ENCODE data around the gene USO1. TPM values are rescaled to one million over a fixed set of nuclear protein-coding genes. Genes with fewer than 3 reads are reported as not detected.
"Not testable (repeated sequence)": the region's sequence is repeated elsewhere in the genome, so short reads cannot be mapped to it uniquely, and the experiment has no call there.

USO1 gene
- total RNA-seq, 1 donor from 2014 or later: 104 TPM

DNA sequence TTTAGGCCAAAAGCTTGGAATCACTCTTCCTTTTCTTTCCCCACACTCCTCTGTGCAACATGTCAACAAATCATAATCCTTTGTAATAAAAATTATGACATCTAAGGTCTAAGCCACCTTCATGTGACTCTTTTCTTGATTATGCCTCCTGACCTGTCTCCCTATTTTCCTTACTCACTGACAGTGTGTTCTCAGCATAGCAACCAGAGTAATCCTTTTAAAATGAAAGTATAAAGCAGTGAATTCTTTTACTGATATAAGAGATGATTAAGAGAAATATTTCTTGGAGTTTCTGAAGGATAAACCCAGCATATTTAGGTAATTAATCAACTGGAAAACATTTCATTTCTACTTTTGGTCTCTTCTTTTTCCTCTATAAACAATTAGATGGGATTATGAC is 44.7 kb downstream of the USO1 start:
- no peak for DNase-seq

DNA sequence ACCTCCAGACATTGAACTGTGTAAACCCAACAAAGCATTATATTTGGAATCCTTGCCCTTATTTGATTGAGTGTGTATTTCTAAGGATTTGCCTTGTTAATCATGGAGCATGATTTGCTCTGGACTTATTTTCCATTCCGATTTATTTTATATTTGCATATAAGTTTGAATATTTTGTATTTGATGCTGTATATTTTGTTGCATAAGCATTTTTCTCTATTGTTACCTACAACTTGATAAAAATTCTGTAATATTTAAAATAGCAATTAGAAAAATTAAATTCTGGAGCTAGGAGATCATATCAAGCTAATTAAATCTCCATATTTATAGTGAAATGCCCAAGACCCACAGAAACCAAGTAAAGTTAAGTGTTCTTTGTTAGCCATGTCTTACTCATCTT is 47.2 kb downstream of the USO1 start:
- DNase-seq: no peak

DNA sequence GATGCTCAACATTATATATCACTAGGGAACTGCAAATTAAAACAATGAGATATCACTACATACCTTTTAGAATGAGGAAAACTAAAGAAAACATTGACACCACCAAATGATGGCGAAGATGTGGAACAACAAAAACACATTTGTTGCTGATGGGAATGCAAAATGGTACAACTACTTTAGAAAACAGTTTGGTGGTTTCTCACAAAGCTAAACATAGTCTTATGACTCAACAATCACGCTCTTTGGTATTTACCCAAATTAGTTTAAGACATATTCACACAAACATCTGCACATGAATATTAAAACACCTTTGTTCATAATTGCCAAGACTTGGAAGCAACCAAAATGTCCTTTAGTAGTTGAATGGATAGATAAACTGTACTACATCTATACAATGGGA is 53.2 kb downstream of the USO1 start:
- DNase-seq: no peak

DNA sequence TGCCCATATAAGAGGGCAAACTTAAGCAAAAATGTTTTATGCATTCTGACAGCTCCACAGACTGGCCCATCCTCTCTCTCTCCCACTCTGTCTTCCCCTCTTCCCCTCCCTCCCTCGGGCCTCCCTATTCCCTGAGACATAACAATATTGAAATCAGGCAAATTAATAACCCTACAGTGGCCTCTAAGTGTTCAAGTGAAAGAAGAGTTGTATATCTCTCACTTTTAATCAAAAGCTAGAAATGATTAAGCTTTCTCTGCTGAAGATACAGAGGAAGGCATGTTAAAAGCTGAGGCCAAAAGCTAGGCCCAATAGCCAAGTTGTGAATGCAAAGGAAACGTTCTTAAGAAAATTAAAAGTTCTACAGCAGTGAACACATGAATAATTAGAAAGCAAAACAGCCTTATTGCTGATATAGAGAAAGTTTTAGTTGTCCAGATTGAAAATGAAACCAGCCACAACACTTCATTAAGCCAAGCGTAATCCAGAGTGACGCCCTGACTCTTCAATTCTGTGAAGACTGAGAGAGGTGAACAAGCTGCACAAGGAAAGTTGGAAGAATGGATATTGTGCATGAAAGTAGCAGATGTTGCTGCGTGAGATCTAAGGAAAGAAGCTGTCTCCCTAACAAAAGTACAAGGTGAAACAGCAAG is 54.9 kb downstream of the USO1 start:
- no peak for DNase-seq

DNA sequence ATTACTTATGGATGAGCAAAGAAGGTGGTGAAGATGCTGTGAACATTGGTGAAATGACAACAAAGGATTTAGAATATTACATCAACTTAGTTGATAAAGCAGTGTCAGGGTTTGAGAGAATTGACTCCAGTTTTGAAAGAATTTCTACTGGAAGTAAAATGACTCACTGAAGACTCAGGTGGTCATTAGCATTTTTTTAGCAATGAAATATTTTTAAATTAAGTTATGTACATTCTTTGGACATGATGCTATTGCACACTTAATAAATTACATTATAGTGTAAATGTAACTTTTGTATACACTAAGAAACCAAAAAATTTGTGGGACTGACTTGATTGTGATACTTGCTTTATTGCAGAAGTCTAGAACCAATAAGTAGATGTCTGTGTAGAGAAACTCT is 56.9 kb downstream of the USO1 start:
- no peak for DNase-seq

DNA sequence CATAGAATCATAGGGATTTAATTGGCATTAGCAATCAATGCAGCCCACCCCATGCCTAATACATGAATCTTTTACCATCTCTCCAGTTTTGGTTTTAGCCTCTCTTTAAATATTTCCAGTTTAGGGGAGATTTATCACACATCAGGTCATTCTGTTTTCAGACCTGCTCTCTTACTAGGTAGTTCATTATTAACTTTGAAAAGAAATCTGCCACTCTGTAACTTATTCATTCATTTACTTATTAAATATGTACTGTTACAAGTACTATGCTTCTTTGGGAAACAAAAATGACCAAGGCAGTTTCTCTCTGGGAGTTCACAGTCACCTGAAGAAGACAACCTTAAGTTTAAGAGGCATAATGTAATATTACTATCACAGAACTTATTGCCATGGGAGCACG is 62.1 kb downstream of the USO1 start:
- no peak for DNase-seq

DNA sequence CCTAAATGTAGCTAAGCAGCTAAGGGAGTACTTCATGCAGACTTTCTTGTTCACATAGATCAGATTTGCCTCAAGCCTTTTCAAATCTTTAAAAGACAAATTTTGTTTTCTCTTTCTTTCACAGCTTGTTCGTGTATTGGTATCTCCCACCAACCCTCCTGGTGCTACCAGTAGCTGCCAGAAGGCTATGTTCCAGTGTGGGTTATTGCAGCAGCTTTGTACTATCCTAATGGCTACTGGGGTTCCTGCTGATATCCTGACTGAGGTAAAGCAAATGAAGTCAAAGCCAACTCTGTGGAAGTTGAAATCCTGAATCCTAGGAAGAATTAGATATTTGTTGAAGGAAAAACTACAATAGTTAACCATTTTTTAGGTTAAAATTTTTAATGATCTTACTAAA is 62.6 kb downstream of the USO1 start:
- no peak for DNase-seq

DNA sequence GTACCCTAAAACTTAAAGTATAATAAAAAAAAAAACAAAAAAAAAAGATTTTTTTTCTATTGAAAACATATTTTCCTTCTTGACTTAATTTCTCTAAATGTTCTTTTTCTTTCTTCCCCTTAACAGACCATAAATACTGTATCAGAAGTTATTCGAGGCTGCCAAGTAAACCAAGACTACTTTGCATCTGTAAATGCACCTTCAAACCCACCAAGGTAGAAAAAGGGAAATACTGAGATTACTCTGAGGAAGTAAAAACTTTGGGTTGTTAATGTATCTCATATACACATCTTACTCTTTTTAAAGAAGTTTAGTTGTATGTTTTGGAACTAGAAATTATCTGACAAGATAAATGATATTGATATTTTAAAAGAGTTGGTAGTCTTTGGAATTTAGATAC is 65.6 kb downstream of the USO1 start:
- DNase-seq: no peak

DNA sequence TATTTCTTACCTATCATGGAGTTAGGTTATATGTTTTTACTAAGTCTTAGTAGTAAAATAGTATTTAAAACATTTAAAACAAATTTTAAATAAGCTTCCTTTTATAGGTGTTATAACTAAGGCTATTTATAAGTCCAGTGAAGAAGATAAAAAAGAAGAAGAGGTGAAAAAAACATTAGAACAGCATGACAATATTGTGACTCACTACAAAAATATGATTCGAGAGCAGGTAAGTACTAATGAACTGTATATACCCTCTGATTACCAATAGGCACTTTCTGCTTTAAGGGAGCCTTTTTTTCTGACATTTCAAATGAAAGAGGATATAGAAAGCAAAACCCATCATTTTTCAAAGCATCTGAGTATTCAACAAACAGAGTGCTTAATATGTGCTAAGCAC is 76.6 kb downstream of the USO1 start:
- DNase-seq: no peak

DNA sequence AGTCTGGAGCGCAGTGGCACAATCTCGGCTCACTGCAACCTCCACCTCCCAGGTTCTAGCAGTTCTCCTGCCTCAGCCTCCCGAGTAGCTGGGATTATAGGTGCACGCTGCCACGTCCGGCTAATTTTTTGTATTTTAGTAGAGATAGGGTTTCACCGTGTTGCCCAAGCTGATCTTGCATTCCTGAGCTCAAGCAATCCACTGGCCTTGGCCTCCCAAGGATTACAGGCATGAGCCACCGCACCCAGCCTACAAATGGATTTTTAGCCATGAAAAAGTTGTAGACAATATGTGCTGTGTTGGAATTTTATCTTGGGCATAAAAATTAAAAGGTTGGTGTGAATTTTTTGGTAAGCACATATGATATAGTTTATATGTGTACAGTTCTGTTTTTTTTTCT is 81.7 kb downstream of the USO1 start:
- not testable (repeated sequence) for DNase-seq

DNA sequence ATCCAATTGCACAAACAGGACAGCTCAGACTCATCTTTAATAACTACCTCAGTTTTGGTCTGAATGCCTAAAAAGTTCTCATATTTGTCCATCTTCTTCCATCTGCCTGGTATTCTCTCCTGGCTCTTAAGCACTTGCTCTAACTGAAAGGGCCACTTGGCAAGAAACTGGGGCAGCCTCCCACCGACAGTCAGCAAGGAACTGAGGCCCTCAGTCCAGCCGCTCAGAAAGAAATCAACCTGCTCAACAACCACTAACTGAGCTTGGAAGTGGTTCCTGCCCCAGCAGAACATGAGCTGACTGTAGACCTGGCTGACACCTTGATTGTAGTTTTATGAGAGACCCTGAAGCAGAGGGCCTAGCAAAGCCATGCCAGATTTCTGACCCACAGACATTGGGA is 93.5 kb downstream of the USO1 start:
- no peak for DNase-seq

DNA sequence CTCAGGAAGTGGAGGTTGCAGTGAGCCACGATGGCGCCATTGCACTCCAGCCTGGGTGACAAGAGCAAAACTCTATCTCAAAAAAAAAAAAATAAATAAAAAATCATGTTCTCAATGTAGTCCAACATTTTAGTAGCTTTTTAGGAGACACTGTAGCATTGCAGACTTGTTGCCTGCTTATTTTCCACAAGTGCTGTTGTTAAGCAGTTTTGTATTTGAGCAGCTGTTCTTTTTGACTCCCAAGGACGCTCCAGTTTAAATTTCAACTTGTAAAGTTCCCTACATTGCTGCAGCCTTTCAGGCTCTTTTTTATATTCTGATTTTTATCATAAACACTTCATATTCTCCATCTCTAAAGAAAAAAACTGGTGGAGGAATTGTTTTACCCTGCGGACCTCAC is 94.7 kb downstream of the USO1 start:
- no peak for DNase-seq

DNA sequence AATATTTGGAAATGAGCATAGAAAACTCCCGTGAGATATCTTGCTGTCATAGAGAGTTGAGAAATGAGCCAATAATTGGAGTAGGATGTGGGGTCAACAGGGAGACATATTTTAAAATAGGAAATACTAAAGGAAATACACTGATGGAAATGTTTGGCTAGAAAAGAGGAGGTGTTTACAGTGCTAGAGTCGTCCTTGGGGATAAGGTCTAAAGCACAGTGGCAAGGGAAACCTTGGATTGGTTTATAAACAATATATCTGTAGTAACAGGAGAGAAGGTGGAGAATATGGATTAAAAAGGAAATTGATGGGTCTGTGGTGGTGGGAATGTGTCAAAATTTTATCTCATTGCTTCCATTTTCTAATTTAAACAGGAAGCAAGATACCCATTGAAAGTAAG is 95.8 kb downstream of the USO1 start:
- no peak for DNase-seq

DNA sequence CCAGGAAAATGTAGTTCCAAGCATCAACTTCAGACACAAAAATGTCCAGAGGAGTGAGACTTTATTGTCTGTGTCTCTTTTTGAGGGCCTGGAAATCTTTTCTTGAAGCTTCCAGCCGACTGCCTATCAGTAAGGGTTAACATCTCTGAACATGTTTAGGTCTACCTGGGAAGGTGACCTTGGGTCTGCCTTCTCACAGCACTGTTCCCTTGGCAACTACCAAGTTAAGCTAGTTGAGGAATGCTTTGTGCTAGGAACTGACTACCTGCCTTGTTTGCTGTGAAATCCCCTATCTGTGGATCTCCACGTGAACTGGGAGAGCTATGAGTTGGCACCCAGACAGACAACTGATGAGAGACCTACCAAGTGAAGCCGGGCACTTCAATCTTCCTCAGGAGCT is 96.3 kb downstream of the USO1 start:
- no peak for DNase-seq

DNA sequence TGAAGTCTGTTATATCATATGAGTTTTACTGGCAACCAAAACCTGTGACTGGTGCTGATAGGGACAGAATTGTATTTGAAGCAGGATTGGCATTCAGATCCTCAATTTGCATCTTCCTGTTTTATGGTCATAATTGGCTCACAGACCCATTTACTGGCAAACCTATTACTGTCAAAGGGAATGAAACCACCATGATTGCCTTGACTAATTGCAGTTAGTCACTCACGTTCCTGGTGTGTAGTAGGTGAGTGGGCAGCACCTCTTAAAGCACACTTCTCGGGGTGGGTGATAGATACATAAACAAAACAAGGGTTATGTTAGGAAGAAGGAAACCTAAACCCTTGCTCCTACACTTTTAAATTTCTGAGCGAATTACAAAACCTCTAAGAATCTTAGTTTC is 96.8 kb downstream of the USO1 start:
- DNase-seq: no peak

DNA sequence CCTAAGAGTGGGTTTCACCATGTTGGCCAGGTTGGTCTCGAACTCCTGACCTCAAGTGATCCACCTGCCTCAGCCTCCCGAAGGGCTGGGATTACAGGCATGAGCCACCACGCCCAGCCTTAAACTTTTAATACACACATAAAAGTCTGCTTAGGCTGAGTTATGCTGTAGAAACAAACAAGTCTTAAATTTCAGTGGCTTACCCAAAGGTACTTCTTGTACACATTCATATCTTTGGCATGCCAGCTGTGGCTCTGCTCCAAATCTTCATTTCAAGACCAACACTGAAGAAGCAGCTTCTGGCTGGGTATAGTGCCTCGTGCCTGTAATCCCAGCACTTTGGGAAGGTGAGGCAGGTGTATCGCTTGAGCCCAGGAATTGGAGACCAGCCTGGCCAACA is 97.6 kb downstream of the USO1 start:
- no peak for DNase-seq

DNA sequence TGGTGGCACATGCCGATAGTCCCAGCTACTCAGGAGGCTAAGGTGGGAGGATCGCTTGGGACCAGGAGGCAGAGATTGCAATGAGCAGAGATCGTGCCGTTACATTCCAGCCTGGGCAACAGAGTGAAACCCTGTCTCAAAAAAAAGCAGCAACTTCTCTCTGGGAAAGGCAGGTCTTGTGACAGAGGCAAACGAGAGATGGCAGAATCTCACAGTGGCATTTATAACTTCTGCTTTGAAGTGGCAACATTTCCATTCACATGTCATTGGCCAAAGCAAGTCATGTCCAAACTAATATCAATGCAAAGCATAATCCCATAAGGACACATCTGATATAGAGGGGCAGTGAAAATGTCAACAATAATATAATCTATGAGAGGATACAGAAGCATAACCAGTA is 98.0 kb downstream of the USO1 start:
- no peak for DNase-seq

DNA sequence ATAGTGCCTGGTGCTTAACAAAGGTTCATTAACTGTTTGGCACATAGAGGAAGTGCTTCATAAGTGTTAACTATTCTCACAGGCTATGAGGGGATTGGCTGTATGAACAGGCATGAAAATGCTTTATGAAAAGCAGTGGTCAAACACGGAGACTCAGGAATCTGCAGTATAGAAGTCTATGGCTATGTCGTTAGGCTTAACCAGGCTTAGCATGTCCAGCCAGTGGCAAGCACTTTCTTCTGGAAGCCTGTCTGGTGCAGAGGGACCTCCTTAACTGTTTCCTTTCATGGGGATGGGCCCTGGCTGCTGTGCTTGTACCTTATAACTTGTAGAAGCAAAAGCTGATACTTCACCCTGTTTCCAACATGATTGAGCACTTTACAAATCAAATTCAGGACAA is 99.4 kb downstream of the USO1 start:
- DNase-seq: no peak

DNA sequence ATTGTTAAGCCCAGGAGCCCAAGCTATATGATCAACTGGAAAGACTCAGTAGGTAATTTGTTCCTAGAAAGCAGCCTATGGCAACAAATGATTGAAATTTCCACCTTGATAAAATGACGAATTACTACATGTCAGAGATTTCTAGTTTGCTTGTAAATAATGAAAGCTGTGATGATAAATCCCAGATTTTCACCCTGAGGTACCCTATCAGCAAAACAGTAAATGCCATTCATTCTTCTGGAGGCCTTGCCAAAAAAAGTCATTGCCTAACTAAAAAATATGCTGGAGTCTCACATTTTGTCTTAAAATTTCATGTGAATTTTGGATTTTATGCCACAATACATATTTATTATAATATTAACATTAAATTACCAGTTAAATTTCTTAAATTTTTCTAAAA is 106.5 kb downstream of the USO1 start:
- DNase-seq: no peak

DNA sequence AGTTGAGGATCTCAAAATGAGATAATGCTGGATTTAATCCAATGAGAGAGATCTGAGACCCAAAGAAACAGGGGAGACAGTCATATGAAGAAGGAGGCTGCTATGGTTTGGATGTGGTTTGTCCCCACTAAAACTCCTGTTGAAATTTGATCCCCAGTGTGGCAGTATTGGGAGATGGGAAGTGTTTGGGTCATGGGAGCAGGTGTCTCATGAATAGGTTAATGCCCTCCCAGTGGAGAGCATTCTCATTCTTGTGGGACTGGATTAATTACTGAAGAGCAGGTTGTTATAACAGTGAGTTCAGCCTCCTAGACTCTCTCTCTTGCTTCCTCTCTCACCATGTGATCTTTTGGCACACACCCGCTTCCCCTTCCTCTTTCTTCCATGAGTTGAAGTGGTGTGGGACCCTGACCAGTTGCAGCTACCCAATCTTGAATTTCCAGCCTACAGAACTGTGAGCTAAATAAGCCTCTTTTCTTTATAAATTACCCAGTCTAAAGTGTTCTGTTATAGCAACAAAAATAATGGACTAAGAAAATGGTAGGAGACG is 107.6 kb downstream of the USO1 start:
- DNase-seq: no peak

DNA sequence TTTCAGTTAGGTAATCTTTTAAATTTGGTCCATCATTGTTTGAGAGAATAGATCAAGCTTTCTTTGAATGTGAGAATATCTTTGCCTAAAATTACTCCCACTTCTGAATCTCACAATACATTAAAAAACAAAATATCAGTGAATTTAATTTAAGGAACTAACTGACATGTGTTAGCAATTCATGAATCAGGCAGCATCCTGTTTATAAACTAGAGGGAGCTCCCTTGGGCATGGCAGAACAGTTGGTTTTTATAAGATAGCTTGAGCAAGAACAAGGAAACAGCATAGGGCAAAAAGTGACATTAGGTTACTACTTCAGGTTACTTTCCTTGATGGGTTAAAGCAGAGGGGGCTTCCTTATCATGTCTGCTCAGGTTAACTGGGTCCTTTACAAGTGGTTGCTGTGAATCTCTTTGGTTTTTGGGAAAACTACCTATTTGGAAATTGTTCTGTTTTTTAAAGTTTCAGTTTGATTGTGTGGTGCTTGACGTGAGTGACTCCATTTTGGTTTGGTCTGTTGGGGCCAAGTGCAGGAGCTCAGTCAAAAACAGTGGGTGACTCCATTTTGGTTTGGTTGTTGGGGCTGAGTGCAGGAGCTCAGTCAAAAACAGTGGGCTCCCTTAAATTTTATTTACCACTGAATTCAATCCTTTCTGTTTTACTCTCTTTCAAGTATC is 109.9 kb downstream of the USO1 start:
- no peak for DNase-seq

DNA sequence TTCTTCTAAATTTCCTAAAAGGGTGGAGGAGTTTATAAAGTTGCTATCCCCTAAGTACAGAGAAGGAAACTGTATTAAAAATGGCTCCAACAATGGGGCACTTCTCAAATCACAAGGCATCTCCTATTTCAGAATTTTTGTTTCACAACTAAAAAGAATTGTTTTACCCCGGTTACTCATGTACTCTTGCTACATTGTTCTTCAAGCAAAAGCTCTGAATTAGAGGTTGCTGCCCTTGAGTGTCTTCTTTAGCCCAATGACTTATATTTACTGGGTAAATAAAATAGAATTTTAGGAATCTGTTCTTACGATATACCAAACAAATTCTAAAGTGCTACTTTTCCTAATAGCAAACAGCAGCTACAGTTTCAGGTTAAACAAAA is 110.4 kb downstream of the USO1 start:
- no peak for DNase-seq

DNA sequence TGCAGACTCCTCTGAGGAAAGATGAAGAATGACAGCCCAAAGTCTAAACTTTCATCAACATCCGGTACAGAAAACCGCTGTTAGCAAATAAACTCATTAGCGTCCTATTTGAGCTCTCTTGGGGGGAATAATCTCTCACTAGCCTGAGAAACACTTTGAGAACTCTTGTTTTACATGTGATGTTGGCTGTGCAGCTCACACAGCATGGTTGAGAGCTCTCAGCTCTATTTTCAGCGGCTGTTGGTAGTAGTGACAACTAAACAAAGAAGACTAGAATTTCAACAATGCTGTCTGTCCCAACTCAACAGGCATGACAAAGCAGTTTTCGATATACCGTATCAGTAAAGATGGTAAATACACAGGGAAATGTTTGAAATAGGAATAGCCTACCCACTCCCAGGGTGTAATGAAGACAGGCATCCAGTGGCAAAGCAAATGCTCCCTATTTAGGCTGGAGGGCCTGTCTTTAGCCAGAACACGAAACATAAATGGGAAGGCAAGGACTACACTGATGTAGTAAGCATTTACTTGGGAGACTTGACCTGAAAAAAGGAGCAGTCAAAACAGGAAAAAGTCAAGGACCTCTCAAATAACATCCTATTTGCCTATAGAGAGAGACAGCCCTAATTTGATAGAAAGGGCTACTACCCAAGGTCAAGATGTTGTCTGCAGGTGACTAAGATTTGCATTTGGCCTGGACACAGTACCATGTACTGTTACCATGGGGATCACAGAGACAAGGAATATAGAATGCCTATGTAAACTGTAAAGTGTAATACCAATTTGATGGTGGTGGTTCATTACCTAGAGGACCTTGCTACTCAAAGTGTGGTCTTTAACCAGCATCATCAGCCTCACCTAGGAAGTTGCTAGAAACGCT is 117.5 kb downstream of the USO1 start:
- no peak for DNase-seq
